C4-2B (cell line): ENCODE data around the gene ALG12.

Experiments
- ZFX ChIP-seq: fragments of 450-650 bp; IDR thresholded peaks from 2 replicates; pipeline ENCODE4 v1.6.1; 2017
- TF ChIP-seq, protein P1 (sequence below): fragments of 450-650 bp; conservative IDR thresholded peaks from 2 replicates; pipeline ENCODE4 v1.5.1; 2017; ENCODE audit warnings: mild to moderate bottlenecking

- TF ChIP-seq, protein P1, sequence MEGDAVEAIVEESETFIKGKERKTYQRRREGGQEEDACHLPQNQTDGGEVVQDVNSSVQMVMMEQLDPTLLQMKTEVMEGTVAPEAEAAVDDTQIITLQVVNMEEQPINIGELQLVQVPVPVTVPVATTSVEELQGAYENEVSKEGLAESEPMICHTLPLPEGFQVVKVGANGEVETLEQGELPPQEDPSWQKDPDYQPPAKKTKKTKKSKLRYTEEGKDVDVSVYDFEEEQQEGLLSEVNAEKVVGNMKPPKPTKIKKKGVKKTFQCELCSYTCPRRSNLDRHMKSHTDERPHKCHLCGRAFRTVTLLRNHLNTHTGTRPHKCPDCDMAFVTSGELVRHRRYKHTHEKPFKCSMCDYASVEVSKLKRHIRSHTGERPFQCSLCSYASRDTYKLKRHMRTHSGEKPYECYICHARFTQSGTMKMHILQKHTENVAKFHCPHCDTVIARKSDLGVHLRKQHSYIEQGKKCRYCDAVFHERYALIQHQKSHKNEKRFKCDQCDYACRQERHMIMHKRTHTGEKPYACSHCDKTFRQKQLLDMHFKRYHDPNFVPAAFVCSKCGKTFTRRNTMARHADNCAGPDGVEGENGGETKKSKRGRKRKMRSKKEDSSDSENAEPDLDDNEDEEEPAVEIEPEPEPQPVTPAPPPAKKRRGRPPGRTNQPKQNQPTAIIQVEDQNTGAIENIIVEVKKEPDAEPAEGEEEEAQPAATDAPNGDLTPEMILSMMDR, result no peak
- no peak for TF ChIP-seq ZFX
Measured at GRCh38 chr22:49956418-49956770, 38.2 kb upstream of the ALG12 start.
